Activated B cell treated with CpG ODN at 0.5 μM for 24 hours (primary cell): ENCODE data around the gene SLC49A4. TPM values are rescaled to one million over a fixed set of nuclear protein-coding genes. Genes with fewer than 3 reads are reported as not detected.

ENCODE experiments used
- ATAC-seq: fragments of 200-7000 bp; cut with Tn5 transposase; one replicate; pipeline ENCODE4 v1.10.0; 2021; ENCODE audit warnings: low read depth, mild to moderate bottlenecking, moderate library complexity
- CTCF ChIA-PET: fragments of 350-600 bp; sonication (Branson Sonifier 250); formaldehyde crosslinking; loops from one replicate; lab custom pipeline; 2021; ENCODE audit warnings: antibody characterized with exemption; lab: Charles Lee
- POLR2A ChIA-PET: fragments of 350-600 bp; sonication (Branson Sonifier 250); formaldehyde crosslinking; loops from one replicate; lab custom pipeline; 2021; ENCODE audit warnings: antibody characterized with exemption; lab: Charles Lee
- DNase-seq: peaks from one replicate; pipeline ENCODE4 v3.0.0; 2022
- H3K27ac Mint-ChIP-seq: one replicate; pipeline ENCODE4 v1.8.0; 2020; ENCODE audit warnings: mixed read lengths
- H3K27me3 Mint-ChIP-seq: one replicate; pipeline ENCODE4 v1.8.0; 2021; ENCODE audit warnings: mixed read lengths
- H3K36me3 Mint-ChIP-seq: one replicate; pipeline ENCODE4 v1.8.0; 2021; ENCODE audit warnings: low read depth, mixed read lengths
- H3K4me1 Mint-ChIP-seq: one replicate; pipeline ENCODE4 v1.8.0; 2021; ENCODE audit warnings: mixed read lengths
- H3K4me3 Mint-ChIP-seq: one replicate; pipeline ENCODE4 v1.8.0; 2020; ENCODE audit warnings: mild to moderate bottlenecking, mixed read lengths
- H3K9me3 Mint-ChIP-seq: one replicate; pipeline ENCODE4 v1.8.0; 2020; ENCODE audit warnings: mixed read lengths
- intact Hi-C: fragments of 100-400 bp; cut with micrococcal nuclease; formaldehyde crosslinking; loops from one replicate; pipeline ENCODE4 v1.15.1; 2024
- total RNA-seq: library from RNA; stranded (reverse); gene quantifications from 2 replicates; pipeline ENCODE4 v1.2.3, GENCODE V29; 2022
- TF ChIP-seq, protein P1 (sequence below): fragments of 200-600 bp; IDR thresholded peaks from one replicate; pipeline ENCODE4 v1.8.0; 2022; ENCODE audit warnings: antibody characterized with exemption, mild to moderate bottlenecking

SLC49A4 gene
- total RNA-seq, 1 donor from 2014 or later, result 3.2 TPM

DNA sequence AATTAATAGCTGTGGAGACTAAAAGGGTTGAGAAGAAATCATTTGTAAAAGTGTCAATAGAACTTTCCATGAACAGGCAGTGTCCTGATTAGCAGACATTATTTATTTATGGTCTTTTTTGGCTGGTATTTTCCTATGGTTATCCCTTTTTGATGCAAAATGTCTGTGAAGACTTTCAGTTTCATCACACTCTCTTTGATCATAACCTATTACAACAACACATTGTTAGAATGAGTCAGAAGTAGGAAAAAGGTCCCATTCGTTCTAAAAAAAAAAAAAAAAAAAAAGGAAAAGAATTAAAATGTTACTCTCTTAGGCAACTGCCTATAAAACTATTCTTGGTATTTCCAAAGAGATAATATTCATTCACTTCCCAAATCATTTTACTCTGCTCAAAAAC lies 62.1 kb downstream of the SLC49A4 start:
- TF ChIP-seq, protein P1, sequence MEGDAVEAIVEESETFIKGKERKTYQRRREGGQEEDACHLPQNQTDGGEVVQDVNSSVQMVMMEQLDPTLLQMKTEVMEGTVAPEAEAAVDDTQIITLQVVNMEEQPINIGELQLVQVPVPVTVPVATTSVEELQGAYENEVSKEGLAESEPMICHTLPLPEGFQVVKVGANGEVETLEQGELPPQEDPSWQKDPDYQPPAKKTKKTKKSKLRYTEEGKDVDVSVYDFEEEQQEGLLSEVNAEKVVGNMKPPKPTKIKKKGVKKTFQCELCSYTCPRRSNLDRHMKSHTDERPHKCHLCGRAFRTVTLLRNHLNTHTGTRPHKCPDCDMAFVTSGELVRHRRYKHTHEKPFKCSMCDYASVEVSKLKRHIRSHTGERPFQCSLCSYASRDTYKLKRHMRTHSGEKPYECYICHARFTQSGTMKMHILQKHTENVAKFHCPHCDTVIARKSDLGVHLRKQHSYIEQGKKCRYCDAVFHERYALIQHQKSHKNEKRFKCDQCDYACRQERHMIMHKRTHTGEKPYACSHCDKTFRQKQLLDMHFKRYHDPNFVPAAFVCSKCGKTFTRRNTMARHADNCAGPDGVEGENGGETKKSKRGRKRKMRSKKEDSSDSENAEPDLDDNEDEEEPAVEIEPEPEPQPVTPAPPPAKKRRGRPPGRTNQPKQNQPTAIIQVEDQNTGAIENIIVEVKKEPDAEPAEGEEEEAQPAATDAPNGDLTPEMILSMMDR, result no peak
- CTCF ChIA-PET, result no interaction called here
- DNase-seq, result no peak
- H3K27me3 Mint-ChIP-seq, result no peaks in the 10 kb centered on the region
- H3K36me3 Mint-ChIP-seq, result peaks cover 27% of the 10 kb centered on the region
- ATAC-seq, result no peak
- H3K4me3 Mint-ChIP-seq, result no peak overlapping the region
- no peak overlapping the region for H3K27ac Mint-ChIP-seq
- POLR2A ChIA-PET, result interaction anchor here (0.7 kb wide), 1 partner anchor 242 kb away, joined by 6 read pairs; no protein-coding TSS in a partner anchor
- H3K9me3 Mint-ChIP-seq, result no peaks in the 10 kb centered on the region
- intact Hi-C loops, result no loop called here
- no peaks in the 10 kb centered on the region for H3K4me1 Mint-ChIP-seq

DNA sequence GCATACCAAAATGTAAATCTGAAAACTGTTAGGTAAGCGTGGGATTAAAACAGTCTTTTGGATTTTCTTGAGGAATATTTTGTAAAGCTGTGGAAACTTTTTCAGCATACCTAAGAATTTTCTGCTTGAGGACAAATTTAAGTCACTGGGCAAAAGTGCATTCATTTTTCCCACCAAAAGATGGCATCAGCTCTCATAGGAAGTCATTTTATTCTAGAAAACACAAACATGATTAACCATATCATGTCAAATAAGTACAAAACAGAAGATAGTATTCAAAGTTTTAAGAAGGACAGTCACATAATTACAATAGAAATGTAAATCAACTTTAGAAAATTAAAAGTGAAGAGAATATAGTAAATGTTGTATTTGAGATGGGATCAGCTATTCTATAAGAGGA lies 63.5 kb downstream of the SLC49A4 start:
- Mint-ChIP-seq H3K27me3 (no peaks in the 10 kb centered on the region), H3K36me3 (peaks cover 30% of the 10 kb centered on the region), H3K4me1 (no peaks in the 10 kb centered on the region), H3K27ac (no peak overlapping the region), H3K4me3 (no peak overlapping the region), H3K9me3 (no peaks in the 10 kb centered on the region)
- ChIA-PET CTCF (interaction anchor here (0.6 to 1.3 kb wide), 5 partner anchors 157 to 701 kb away, joined by 3 to 8 read pairs (median 3); partner anchors contain the start of gene SEMA5B), POLR2A (no interaction called here)
- intact Hi-C loops, result loop anchor here (1.0 kb wide), 1 partner anchor 170 kb away; no protein-coding TSS in a partner anchor
- TF ChIP-seq, protein P1, result no peak
- ATAC-seq, result no peak
- DNase-seq, result no peak

DNA sequence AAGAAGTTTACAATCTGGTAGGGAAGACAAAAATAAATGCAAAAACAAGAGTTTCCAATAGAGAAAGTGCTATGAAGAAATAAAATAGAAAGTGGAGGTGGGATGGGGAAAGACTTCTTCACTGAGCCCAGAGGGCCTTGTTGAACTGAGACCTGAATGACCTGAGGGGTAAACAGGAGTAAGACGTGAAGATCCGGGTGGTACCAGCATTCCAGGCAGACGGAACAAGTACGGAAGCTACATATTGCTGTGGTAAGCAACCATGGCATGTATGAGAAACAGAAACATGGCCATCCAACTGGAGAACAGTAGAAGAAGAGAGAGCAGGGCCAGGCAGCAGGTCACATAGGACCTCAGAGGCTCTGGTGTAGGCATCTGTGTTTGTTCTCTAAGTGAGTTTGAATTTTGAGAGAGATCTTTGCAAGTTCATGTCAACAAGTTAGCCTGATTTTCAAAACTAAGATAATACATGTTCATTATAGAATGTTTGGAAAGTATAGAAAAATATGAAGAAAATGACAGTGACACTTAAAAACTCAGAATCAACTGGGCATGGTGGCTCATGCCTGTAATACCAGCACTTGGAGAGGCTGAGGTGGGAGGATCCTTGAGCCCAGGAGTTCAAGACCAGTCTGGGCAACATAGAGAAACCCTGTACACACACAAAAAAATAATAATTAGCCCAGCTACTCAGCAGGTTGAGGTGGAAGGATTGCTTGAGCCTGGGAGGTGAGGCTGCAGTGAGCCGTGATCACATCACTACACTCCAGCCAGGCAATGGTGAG lies 64.3 kb downstream of the SLC49A4 start:
- intact Hi-C loops, result no loop called here
- H3K4me3 Mint-ChIP-seq, result no peak overlapping the region
- DNase-seq (no peak), ATAC-seq (no peak)
- H3K9me3 Mint-ChIP-seq, result no peaks in the 10 kb centered on the region
- POLR2A ChIA-PET, result no interaction called here
- H3K4me1 Mint-ChIP-seq, result peaks cover under 1% of the 10 kb centered on the region
- CTCF ChIA-PET, result interaction anchor here (0.7 to 1.3 kb wide), 5 partner anchors 77 to 701 kb away, joined by 3 to 8 read pairs (median 3); partner anchors contain the start of gene SEMA5B
- H3K36me3 Mint-ChIP-seq, result peaks cover 30% of the 10 kb centered on the region
- no peaks in the 10 kb centered on the region for H3K27me3 Mint-ChIP-seq
- H3K27ac Mint-ChIP-seq, result no peak overlapping the region
- TF ChIP-seq, protein P1, result no peak

DNA sequence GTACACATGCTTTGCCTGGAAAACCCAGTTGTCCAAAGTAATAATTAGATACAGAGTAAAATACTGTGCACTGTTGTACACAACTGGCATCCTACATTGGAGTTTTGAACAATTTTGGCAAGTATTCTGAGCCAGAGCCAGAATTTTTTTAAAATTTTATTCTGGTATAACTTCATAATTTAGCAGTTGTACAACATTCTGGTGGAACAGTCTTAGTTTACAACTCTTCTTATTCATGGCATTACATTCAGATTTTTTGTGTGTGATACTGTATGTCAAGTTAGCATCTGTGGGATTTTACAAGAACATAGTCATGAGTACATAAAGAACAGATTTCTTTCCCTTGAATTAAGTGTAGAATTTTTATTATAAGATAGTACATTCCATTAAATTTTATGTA lies 67.5 kb downstream of the SLC49A4 start:
- TF ChIP-seq, protein P1, result no peak
- Mint-ChIP-seq H3K27ac (no peak overlapping the region), H3K4me3 (no peak overlapping the region), H3K9me3 (no peaks in the 10 kb centered on the region), H3K36me3 (peaks cover 35% of the 10 kb centered on the region), H3K4me1 (peaks cover 3% of the 10 kb centered on the region), H3K27me3 (no peaks in the 10 kb centered on the region)
- ChIA-PET CTCF (no interaction called here), POLR2A (no interaction called here)
- no peak for ATAC-seq
- intact Hi-C loops, result loop anchor here (10.0 kb wide), 1 partner anchor 298 kb away; the partner anchor contains the start of genes DTX3L and PARP9
- DNase-seq, result no peak

DNA sequence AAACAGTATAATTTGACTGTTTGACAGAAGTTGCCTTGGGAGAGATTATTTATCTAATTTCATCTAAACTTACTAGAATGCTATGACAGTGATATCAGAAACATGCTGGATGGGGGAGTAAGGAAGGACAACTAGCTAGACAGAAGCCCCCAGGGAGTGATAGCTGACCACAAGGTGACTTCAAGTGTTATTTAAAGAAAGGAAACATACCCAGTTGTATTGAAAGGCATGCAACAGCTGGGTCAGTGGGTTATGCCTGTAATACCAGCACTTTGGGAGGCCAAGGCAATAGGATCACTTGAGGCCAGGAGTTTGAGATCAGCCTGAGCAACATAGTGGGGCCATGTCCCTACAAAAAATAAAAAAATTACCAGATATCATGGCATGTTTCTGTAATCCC lies 69.6 kb downstream of the SLC49A4 start:
- Mint-ChIP-seq H3K27me3 (no peaks in the 10 kb centered on the region), H3K4me1 (peaks cover 3% of the 10 kb centered on the region), H3K27ac (no peak overlapping the region), H3K36me3 (peaks cover 31% of the 10 kb centered on the region), H3K4me3 (no peak overlapping the region), H3K9me3 (no peaks in the 10 kb centered on the region)
- ChIA-PET POLR2A (no interaction called here), CTCF (no interaction called here)
- DNase-seq (no peak), ATAC-seq (no peak)
- intact Hi-C loops, result loop anchor here (10.0 kb wide), 1 partner anchor 300 kb away; the partner anchor contains the start of genes DTX3L and PARP9
- TF ChIP-seq, protein P1, result no peak
